ENCODE measurements around the gene CARD19. TPM values are rescaled to one million over a fixed set of nuclear protein-coding genes. Genes with fewer than 3 reads are reported as not detected.

The CARD19 gene
- total and polyA plus RNA-seq, 2 of the 8 experiments (the other 6 are each of a cell fraction or from before 2014, with no cell fraction given) = 21.2 to 112 TPM

DNA sequence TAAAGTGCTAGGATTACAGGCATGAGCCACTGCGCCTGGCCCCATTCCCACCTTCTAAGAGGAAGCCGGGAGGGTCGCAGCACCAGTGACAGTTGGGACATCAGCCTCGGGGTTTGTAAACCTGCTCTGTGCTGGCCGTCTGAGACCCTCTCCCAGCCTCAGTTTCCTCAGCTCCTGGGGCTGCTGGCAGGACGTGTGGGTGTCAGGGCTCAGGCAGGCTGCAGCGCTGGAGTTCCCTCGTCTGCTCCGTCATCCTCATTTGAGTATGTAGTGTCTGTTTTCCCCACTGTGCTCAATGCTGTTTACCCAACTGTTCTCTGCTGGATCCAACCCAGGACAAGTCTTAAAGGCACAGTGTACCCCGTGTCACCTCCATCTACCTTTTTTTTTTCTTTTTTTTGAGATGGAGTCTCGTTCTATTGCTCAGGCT, 40.0 kb downstream of the CARD19 start:
- Histone ChIP-seq H2BK20ac (ENCODE audit: low read length) (no peak overlapping the region), H3K56ac (replicated peaks; ENCODE audit: insufficient read length, low read depth, low read length) (no peak overlapping the region), H4K5ac (ENCODE audit: insufficient read length, low read depth, low read length) (no peak overlapping the region), H4K8ac (ENCODE audit: extremely low read depth, insufficient read depth, low read length) (no peak overlapping the region), H3K79me1 (ENCODE audit: low read depth, low read length) (peaks cover 9% of the 10 kb centered on the region; the same call in 1 of the 2 replicates), H3K27ac (ENCODE audit: low read depth, low read length) (no peak overlapping the region), H3K23ac (ENCODE audit: insufficient read length) (no peak overlapping the region), H2BK5ac (ENCODE audit: low read depth, low read length) (no peak overlapping the region), H3K14ac (ENCODE audit: insufficient read length) (no peak overlapping the region), H3K18ac (ENCODE audit: extremely low read depth, low read length) (no peak overlapping the region), H3K79me2 (ENCODE audit: control insufficient read depth in 1 of 2, insufficient read depth in 2 of 2, low read length in 2 of 2) (peaks cover 0 to 7% of the 10 kb centered on the region in 2 experiments; a peak in 1 of 4 replicates), H3K23me2 (ENCODE audit: low read depth, low read length) (peaks cover 16% of the 10 kb centered on the region; the same call in 1 of the 2 replicates), H2AK5ac (ENCODE audit: low read depth, low read length) (no peak overlapping the region), H3K36me3 (ENCODE audit: control insufficient read depth in 2 of 4, insufficient read depth in 4 of 4, low read length in 3 of 4) (no peaks in the 10 kb centered on the region), H3K4me1 (replicated peaks in 1 of 4; ENCODE audit: control insufficient read depth in 3 of 4, insufficient read depth in 4 of 4, low read length in 3 of 4) (peaks cover 0 to 32% (median 18%) of the 10 kb centered on the region in 4 experiments; a peak in 6 of 7 replicates), H4K20me1 (replicated peaks in 1 of 2; ENCODE audit: control insufficient read depth in 1 of 2, insufficient read depth in 2 of 2, low read length in 2 of 2) (peaks cover 0 to 3% of the 10 kb centered on the region in 2 experiments), H3K4ac (replicated peaks; ENCODE audit: insufficient read length, low read depth, low read length) (no peak overlapping the region), H4K91ac (replicated peaks; ENCODE audit: insufficient read length, low read length) (no peak overlapping the region), H2BK15ac (ENCODE audit: low read length) (no peak overlapping the region), H3K4me2 (ENCODE audit: insufficient read depth in 1 of 2, low read depth in 2 of 2, low read length in 2 of 2) (no peak overlapping the region), H3K9me3 (ENCODE audit: insufficient read depth in 2 of 2, low read depth in 1 of 2, low read length in 1 of 2) (no peaks in the 10 kb centered on the region), H2BK12ac (ENCODE audit: low read depth, low read length) (no peak overlapping the region; the same call in 1 of the 2 replicates), H2AFZ (ENCODE audit: low read length) (no peak overlapping the region), H3K4me3 (ENCODE audit: extremely low read depth in 1 of 4, insufficient read depth in 2 of 4, low read depth in 3 of 4, low read length in 4 of 4) (no peak overlapping the region), H3K9ac (replicated peaks in 1 of 4; ENCODE audit: extremely low read depth in 1 of 4, low read depth in 3 of 4, low read length in 3 of 4) (no peak overlapping the region), H2BK120ac (replicated peaks; ENCODE audit: low read depth, low read length) (no peak overlapping the region), H3K27me3 (replicated peaks in 1 of 4; ENCODE audit: control insufficient read depth in 3 of 4, extremely low read depth in 1 of 4, insufficient read depth in 3 of 4, low read length in 3 of 4) (peaks cover 0 to 13% (median 10%) of the 10 kb centered on the region in 4 experiments; a peak in 5 of 7 replicates)
- WGBS, 2 experiments (ENCODE audit: extremely low coverage in 1 of 2, insufficient coverage in 1 of 2, insufficient read length in 1 of 2, insufficient replicate concordance in 2 of 2, low coverage in 1 of 2, low lambda C conversion rate in 2 of 2, missing lambda C conversion rate in 1 of 2) = 85% methylated on average over 10 of the region's 11 CpGs; no CpG with 5 or more reads in 1 of the 2 experiments
- ChIA-PET CTCF (ENCODE audit: partially characterized antibody) (interaction anchor here (0.6 to 3.4 kb wide), 6 partner anchors 9 to 264 kb away, joined by 3 to 11 read pairs (median 3); no protein-coding TSS in a partner anchor), POLR2A (ENCODE audit: partially characterized antibody) (interaction anchor here (0.7 to 1.3 kb wide), 2 partner anchors 17 to 23 kb away, joined by 3 read pairs; no protein-coding TSS in a partner anchor)
- DNase-seq (ENCODE audit: low read depth in 1 of 2, low spot score in 2 of 2) (no peak), FAIRE-seq (no peak)
- TF ChIP-seq CHD2 (IDR thresholded peaks at IDR 0.05; ENCODE audit: low read length) = no peak
- no peak for TF ChIP-seq CBX8 (IDR thresholded peaks at IDR 0.05; ENCODE audit: borderline replicate concordance, low read depth, low read length)
- no peak for TF ChIP-seq POU5F1 (IDR thresholded peaks at IDR 0.05; ENCODE audit: low read depth, low read length)
- TF ChIP-seq SP1 (IDR thresholded peaks at IDR 0.05; ENCODE audit: low read depth, low read length) = no peak
- no peak for TF ChIP-seq SRF (IDR thresholded peaks at IDR 0.05; ENCODE audit: low read depth, low read length)
- TF ChIP-seq CTBP2 (IDR thresholded peaks at IDR 0.05; ENCODE audit: borderline replicate concordance, insufficient read depth, insufficient read length, low read length) = no peak
- no peak for TF ChIP-seq SIN3A (conservative IDR thresholded peaks at IDR 0.05 in 1 of 2, IDR thresholded peaks at IDR 0.05 in 1 of 2; ENCODE audit: low read depth in 1 of 2, low read length in 2 of 2)
- TF ChIP-seq GTF2F1 (IDR thresholded peaks at IDR 0.05; ENCODE audit: borderline replicate concordance, low read depth, low read length) = no peak
- no peak for TF ChIP-seq EP300 (IDR thresholded peaks at IDR 0.05; ENCODE audit: borderline replicate concordance in 1 of 2, low read depth in 2 of 2, low read length in 2 of 2)
- no peak for TF ChIP-seq SAP30 (IDR thresholded peaks at IDR 0.05; ENCODE audit: insufficient read depth, insufficient replicate concordance, low read length)
- TF ChIP-seq JUND (IDR thresholded peaks at IDR 0.05; ENCODE audit: low read length) = no peak
- no peak for TF ChIP-seq BCL11A (IDR thresholded peaks at IDR 0.05; ENCODE audit: low read depth in 2 of 2, low read length in 2 of 2)
- TF ChIP-seq NRF1 (IDR thresholded peaks at IDR 0.05; ENCODE audit: low read depth, low read length) = no peak
- no peak for TF ChIP-seq CREB1 (IDR thresholded peaks at IDR 0.05)

Measured in H1 (cell line).